Prostate gland (tissue), 2 donors: ENCODE measurements around the gene FAM53A.
A peak's percentile ranks its signal among the peaks of the same experiment; 100 is the strongest.

Experiments used
- CTCF ChIP-seq, 4 experiments: fragments of 200-600 bp in 2 of 4; fragments of 450-650 bp in 2 of 4; sonication (generic) in 2 of 4; IDR thresholded peaks; 1 replicate in 3 of 4; 2 replicates in 1 of 4; pipeline ENCODE4 v1.5.1; 2016 to 2019; ENCODE audit warnings: antibody characterized with exemption in 4 of 4, mild to moderate bottlenecking in 2 of 4, moderate library complexity in 2 of 4
- POLR2A ChIP-seq: fragments of 450-650 bp; IDR thresholded peaks from one replicate; pipeline ENCODE4 v1.6.1; 2016; ENCODE audit warnings: antibody characterized with exemption, mild to moderate bottlenecking

- TF ChIP-seq CTCF (IDR thresholded peaks at IDR 0.05) (peak in 1 of 4 experiments; percentile 12), POLR2A (peak; percentile 89)
Measured at GRCh38 chr4:1721003-1721665, 37.0 kb upstream of the FAM53A start, which contains the start of the genes TACC3 and TMEM129.
